IPS-NIHi11 (cell line): ENCODE results near the gene ERICH6B.

Experiments
- DNase-seq: peaks from one replicate; pipeline ENCODE4 v3.0.0; 2012; ENCODE audit warnings: mixed read lengths, low spot score

ERICH6B gene

GRCh38 chr13:45500492-45501174, 114.9 kb downstream of the ERICH6B start:
- DNase-seq, result no peak

GRCh38 chr13:45496942-45497341, 118.6 kb downstream of the ERICH6B start:
- DNase-seq, result no peak

GRCh38 chr13:45492538-45492937, 123.0 kb downstream of the ERICH6B start:
- DNase-seq, result no peak
